ENCODE results near the gene ATG9B. TPM values are rescaled to one million over a fixed set of nuclear protein-coding genes. Genes with fewer than 3 reads are reported as not detected.

The ATG9B gene
- total and polyA plus RNA-seq, 2 of the 13 experiments (the other 11 are each of a cell fraction or from before 2014, with no cell fraction given): 0.24 TPM; not detected in 1

DNA sequence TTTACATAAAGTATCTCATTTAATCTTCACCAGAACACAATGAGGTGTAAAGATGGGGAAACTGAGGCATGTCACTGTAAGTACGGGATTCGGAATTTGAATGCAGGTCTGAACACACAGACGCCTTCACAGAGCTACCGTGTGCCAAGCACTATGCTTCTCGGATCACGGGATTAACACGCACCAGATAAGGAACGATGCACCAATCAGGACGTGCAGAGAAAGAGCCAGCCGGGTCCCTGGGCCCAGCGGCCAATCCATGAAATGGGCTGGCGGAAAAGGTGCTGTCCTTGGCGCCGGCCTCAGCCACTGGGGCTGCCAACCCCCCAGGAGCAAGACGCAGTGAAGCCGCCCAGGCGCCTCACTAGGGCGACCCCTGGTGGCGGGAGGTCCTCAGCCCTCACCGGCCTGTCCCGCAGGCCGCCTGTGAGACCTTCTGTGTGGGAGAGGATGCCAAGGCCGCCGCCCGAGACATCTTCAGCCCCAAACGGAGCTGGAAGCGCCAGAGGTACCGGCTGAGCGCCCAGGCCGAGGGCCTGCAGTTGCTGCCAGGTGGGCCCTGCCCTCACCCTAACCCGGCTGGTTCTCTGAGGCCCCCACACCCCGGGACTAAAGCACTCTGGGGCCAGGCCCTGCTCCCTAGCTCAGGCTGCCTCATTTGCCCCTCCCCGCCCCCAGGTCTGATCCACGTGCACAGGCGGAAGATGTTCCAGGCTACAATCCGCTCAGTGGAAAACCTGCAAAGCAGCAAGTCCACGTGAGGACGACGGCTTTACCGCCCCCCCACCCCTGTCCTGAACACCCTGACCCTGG is 15.6 kb downstream of the ATG9B start (continued):
- peak; percentile 67; the same call in 1 of the 2 replicates for TF ChIP-seq POGZ (CRISPR knock-in tag; IDR thresholded peaks at IDR 0.05)
- peak; percentile 82 for TF ChIP-seq PRDM10 (CRISPR knock-in tag; IDR thresholded peaks at IDR 0.05; ENCODE audit: low read depth)
- TF ChIP-seq, protein P1, sequence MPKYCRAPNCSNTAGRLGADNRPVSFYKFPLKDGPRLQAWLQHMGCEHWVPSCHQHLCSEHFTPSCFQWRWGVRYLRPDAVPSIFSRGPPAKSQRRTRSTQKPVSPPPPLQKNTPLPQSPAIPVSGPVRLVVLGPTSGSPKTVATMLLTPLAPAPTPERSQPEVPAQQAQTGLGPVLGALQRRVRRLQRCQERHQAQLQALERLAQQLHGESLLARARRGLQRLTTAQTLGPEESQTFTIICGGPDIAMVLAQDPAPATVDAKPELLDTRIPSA (CRISPR knock-in tag; IDR thresholded peaks at IDR 0.05; ENCODE audit: borderline replicate concordance): peak; percentile 19; the same call in 1 of the 2 replicates
- TF ChIP-seq, protein P2, sequence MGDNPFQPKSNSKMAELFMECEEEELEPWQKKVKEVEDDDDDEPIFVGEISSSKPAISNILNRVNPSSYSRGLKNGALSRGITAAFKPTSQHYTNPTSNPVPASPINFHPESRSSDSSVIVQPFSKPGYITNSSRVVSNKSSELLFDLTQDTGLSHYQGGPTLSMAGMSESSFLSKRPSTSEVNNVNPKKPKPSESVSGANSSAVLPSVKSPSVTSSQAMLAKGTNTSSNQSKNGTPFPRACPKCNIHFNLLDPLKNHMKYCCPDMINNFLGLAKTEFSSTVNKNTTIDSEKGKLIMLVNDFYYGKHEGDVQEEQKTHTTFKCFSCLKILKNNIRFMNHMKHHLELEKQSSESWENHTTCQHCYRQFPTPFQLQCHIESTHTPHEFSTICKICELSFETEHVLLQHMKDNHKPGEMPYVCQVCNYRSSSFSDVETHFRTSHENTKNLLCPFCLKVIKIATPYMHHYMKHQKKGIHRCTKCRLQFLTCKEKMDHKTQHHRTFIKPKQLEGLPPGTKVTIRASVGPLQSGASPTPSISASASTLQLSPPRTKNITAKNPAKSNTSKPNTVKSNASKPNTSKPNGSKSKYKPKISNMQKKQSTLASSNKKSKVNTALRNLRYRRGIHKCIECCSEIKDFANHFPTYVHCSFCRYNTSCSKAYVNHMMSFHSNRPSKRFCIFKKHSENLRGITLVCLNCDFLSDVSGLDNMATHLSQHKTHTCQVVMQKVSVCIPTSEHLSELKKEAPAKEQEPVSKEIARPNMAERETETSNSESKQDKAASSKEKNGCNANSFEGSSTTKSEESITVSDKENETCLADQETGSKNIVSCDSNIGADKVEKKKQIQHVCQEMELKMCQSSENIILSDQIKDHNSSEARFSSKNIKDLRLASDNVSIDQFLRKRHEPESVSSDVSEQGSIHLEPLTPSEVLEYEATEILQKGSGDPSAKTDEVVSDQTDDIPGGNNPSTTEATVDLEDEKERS (CRISPR knock-in tag; IDR thresholded peaks at IDR 0.05): peak; percentile 76; the same call in 1 of the 2 replicates
- no peak for TF ChIP-seq ZNF282 (IDR thresholded peaks at IDR 0.05; ENCODE audit: partially characterized antibody)
- peak; percentile 57 for TF ChIP-seq SALL1 (CRISPR knock-in tag; IDR thresholded peaks at IDR 0.05)
- TF ChIP-seq ZFX (CRISPR knock-in tag; IDR thresholded peaks at IDR 0.05; ENCODE audit: low read depth): peak; percentile 86
- peak; percentile 65 for TF ChIP-seq DMAP1 (CRISPR knock-in tag; IDR thresholded peaks at IDR 0.05)
- TF ChIP-seq ZNF891 (CRISPR knock-in tag; IDR thresholded peaks at IDR 0.05): 0 out of 2 replicates have a peak, but pooled peaks have one; percentile 47
- TF ChIP-seq GFI1 (CRISPR knock-in tag; IDR thresholded peaks at IDR 0.05; ENCODE audit: borderline replicate concordance): peak; percentile 55; the same call in 1 of the 2 replicates
- peak; percentile 17; the same call in 1 of the 2 replicates for TF ChIP-seq FOSL2 (CRISPR knock-in tag; IDR thresholded peaks at IDR 0.05)
- TF ChIP-seq ZNF18 (CRISPR knock-in tag; IDR thresholded peaks at IDR 0.05; ENCODE audit: insufficient replicate concordance): peak; percentile 32
- TF ChIP-seq BRD4 (CRISPR knock-in tag; IDR thresholded peaks at IDR 0.05): 0 out of 2 replicates have a peak, but pooled peaks have one; percentile 47
- peak; percentile 16; the same call in 1 of the 2 replicates for TF ChIP-seq HDAC1 (CRISPR knock-in tag; IDR thresholded peaks at IDR 0.05)
- TF ChIP-seq HMG20B (CRISPR knock-in tag; conservative IDR thresholded peaks at IDR 0.05): 0 out of 2 replicates have a peak, but pooled peaks have one; percentile 54
- peak; percentile 28; the same call in 1 of the 2 replicates for TF ChIP-seq NFKB2 (CRISPR knock-in tag; IDR thresholded peaks at IDR 0.05; ENCODE audit: borderline replicate concordance)
